Stimulated activated CD8-positive, alpha-beta memory T cell treated with anti-CD3 and anti-CD28 coated beads, Interleukin-7, amount 100 ng/mL, for 1 hour (primary cell): Measurements from ENCODE around the gene CD46.
"Not testable (repeated sequence)": the region's sequence is repeated elsewhere in the genome, so short reads cannot be mapped to it uniquely, and the experiment has no call there.

Experiments
- DNase-seq, 2 donors: peaks; one replicate each; pipeline ENCODE4 v3.0.0-alpha.2; 2020; ENCODE audit warnings: low read depth in 2 of 2

Gene CD46

GRCh38 chr1:207750631-207751305 lies 1.1 kb upstream of the CD46 start:
- no peak for DNase-seq

GRCh38 chr1:207751463-207751789 lies 428 bp upstream of the CD46 start:
- DNase-seq, result not testable (repeated sequence)

- DNase-seq, result peak in 1 of 2 donors; percentile 0
These were observed 673 bp downstream of the CD46 start for GRCh38 chr1:207752456-207752998.

GRCh38 chr1:207753611-207754010 lies 1.8 kb downstream of the CD46 start:
- DNase-seq, result no peak

GRCh38 chr1:207754011-207754410 lies 2.2 kb downstream of the CD46 start:
- no peak for DNase-seq

GRCh38 chr1:207754974-207755700 lies 3.3 kb downstream of the CD46 start:
- DNase-seq, result no peak

GRCh38 chr1:207755846-207756693 lies 4.2 kb downstream of the CD46 start:
- no peak for DNase-seq

GRCh38 chr1:207762622-207763021 lies 10.8 kb downstream of the CD46 start:
- DNase-seq, result no peak

- no peak for DNase-seq
These were observed 11.2 kb downstream of the CD46 start for GRCh38 chr1:207763091-207763490.

GRCh38 chr1:207763972-207764371 lies 12.1 kb downstream of the CD46 start:
- DNase-seq, result no peak

GRCh38 chr1:207766569-207766968 lies 14.7 kb downstream of the CD46 start:
- no peak for DNase-seq

GRCh38 chr1:207770514-207770913 lies 18.7 kb downstream of the CD46 start:
- DNase-seq, result not testable (repeated sequence)

- DNase-seq, result not testable (repeated sequence)
These were observed 24.2 kb downstream of the CD46 start for GRCh38 chr1:207776045-207776444.

- not testable (repeated sequence) for DNase-seq
These were observed 25.6 kb downstream of the CD46 start for GRCh38 chr1:207777412-207777811.

GRCh38 chr1:207779008-207779407 lies 27.2 kb downstream of the CD46 start:
- no peak for DNase-seq

GRCh38 chr1:207781312-207781711 lies 29.5 kb downstream of the CD46 start:
- no peak for DNase-seq

- no peak for DNase-seq
These were observed 35.9 kb downstream of the CD46 start for GRCh38 chr1:207787776-207788175.

GRCh38 chr1:207789386-207789785 lies 37.5 kb downstream of the CD46 start:
- DNase-seq, result no peak

- DNase-seq, result no peak
These were observed 38.2 kb downstream of the CD46 start for GRCh38 chr1:207789792-207790787.

GRCh38 chr1:207791290-207791689 lies 39.4 kb downstream of the CD46 start:
- no peak for DNase-seq

GRCh38 chr1:207793327-207793726 lies 41.5 kb downstream of the CD46 start:
- no peak for DNase-seq
